Measurements from ENCODE around the gene PDCD1. TPM values are rescaled to one million over a fixed set of nuclear protein-coding genes. Genes with fewer than 3 reads are reported as not detected.
A peak's percentile ranks its signal among the peaks of the same experiment; 100 is the strongest.
"Not testable (repeated sequence)": the region's sequence is repeated elsewhere in the genome, so short reads cannot be mapped to it uniquely, and the experiment has no call there.

The PDCD1 gene
- total and polyA plus RNA-seq, 2 donors = 12.7 to 16.0 TPM

GRCh38 chr2:241842620-241843211, 16.0 kb downstream of the PDCD1 start:
- H3K27ac ChIP-seq (ENCODE audit: low read depth in 1 of 2, low read length in 1 of 2) = peak overlapping the region in 1 of 2 donors; percentile 3
- H3K27me3 ChIP-seq (ENCODE audit: control insufficient read depth in 2 of 2, insufficient read depth in 1 of 2, low read length in 1 of 2) = peaks cover 0 to 24% of the 10 kb centered on the region in 2 donors
- WGBS = 19% methylated on average over 29 of the region's 29 CpGs
- peaks cover 18 to 25% of the 10 kb centered on the region in 2 donors for H3K4me1 ChIP-seq (ENCODE audit: control insufficient read depth in 2 of 2, insufficient read depth in 2 of 2, low read length in 2 of 2)
- peaks cover 0 to 3% of the 10 kb centered on the region in 2 donors for H3K9me3 ChIP-seq (ENCODE audit: control insufficient read depth in 2 of 2, insufficient read depth in 1 of 2, low read length in 1 of 2)
- H3K36me3 ChIP-seq (ENCODE audit: control insufficient read depth in 2 of 2, insufficient read depth in 2 of 2, low read length in 1 of 2) = no peaks in the 10 kb centered on the region
- H3K4me3 ChIP-seq (ENCODE audit: low read length in 2 of 2) = peak overlapping the region in 1 of 2 donors; percentile 13
- peak in 1 of 9 donors; percentile 43 for DNase-seq (ENCODE audit: low read depth in 6 of 9, low spot score in 9 of 9)

GRCh38 chr2:241842067-241842415, 16.7 kb downstream of the PDCD1 start:
- 96% methylated on average over 11 of the region's 11 CpGs for WGBS
- DNase-seq (ENCODE audit: low read depth in 6 of 9, low spot score in 9 of 9) = no peak
- Histone ChIP-seq H3K36me3 (ENCODE audit: control insufficient read depth in 2 of 2, insufficient read depth in 2 of 2, low read length in 1 of 2) (no peaks in the 10 kb centered on the region), H3K27ac (ENCODE audit: low read depth in 1 of 2, low read length in 1 of 2) (no peak overlapping the region), H3K27me3 (ENCODE audit: control insufficient read depth in 2 of 2, insufficient read depth in 1 of 2, low read length in 1 of 2) (peaks cover 0 to 24% of the 10 kb centered on the region in 2 donors), H3K9me3 (ENCODE audit: control insufficient read depth in 2 of 2, insufficient read depth in 1 of 2, low read length in 1 of 2) (peaks cover 0 to 3% of the 10 kb centered on the region in 2 donors), H3K4me1 (ENCODE audit: control insufficient read depth in 2 of 2, insufficient read depth in 2 of 2, low read length in 2 of 2) (peaks cover 18 to 25% of the 10 kb centered on the region in 2 donors), H3K4me3 (ENCODE audit: low read length in 2 of 2) (no peak overlapping the region)

GRCh38 chr2:241841181-241842066, 17.3 kb downstream of the PDCD1 start:
- Histone ChIP-seq H3K4me1 (ENCODE audit: control insufficient read depth in 2 of 2, insufficient read depth in 2 of 2, low read length in 2 of 2) (peaks cover 18 to 25% of the 10 kb centered on the region in 2 donors), H3K36me3 (ENCODE audit: control insufficient read depth in 2 of 2, insufficient read depth in 2 of 2, low read length in 1 of 2) (no peaks in the 10 kb centered on the region), H3K27ac (ENCODE audit: low read depth in 1 of 2, low read length in 1 of 2) (no peak overlapping the region), H3K27me3 (ENCODE audit: control insufficient read depth in 2 of 2, insufficient read depth in 1 of 2, low read length in 1 of 2) (peaks cover 0 to 24% of the 10 kb centered on the region in 2 donors), H3K4me3 (ENCODE audit: low read length in 2 of 2) (no peak overlapping the region), H3K9me3 (ENCODE audit: control insufficient read depth in 2 of 2, insufficient read depth in 1 of 2, low read length in 1 of 2) (peaks cover 0 to 3% of the 10 kb centered on the region in 2 donors)
- DNase-seq (ENCODE audit: low read depth in 6 of 9, low spot score in 9 of 9) = no peak
- 95% methylated on average over 28 of the region's 28 CpGs for WGBS

DNA sequence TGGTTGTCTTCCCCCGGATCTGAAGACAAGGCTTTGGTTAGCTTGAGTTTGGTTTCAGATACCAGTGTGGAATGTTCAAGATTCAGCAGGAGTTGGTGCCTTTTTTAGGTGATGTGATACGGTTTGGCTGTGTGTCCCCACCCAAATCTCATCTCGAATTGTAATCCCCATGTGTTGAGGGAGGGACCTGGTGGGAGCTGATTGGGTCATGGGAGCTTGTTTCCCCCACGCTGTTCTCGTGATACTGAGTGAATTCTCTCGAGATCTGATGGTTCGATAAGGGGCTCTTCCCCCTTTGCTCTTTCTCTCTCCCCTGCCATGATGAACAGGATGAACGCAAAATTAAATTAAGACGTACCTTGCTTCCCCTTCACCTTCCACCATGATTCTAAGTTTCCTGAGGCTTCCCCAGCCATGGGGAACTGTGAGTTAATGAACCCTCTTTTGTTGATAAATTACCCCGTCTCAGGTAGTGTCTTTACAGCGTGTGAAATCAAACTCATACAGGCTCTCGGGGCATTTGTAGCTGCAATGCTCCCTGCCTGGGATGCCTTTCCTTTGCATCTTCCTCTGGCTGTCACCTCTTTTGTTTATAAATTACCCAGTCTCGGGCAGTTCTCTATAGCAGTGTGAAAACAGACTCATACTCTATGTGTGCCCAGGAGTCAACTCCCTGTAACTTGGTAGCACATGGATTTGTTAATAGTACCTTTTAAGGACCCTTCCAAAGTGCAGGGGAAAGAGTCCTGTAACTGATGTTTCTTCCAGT, 21.3 kb downstream of the PDCD1 start:
- no peak for DNase-seq (ENCODE audit: low read depth in 6 of 9, low spot score in 9 of 9)
- H3K9me3 ChIP-seq (ENCODE audit: control insufficient read depth in 2 of 2, insufficient read depth in 1 of 2, low read length in 1 of 2) = peaks cover 0 to 3% of the 10 kb centered on the region in 2 donors
- WGBS = 92% methylated on average over 13 of the region's 13 CpGs
- H3K27me3 ChIP-seq (ENCODE audit: control insufficient read depth in 2 of 2, insufficient read depth in 1 of 2, low read length in 1 of 2) = no peaks in the 10 kb centered on the region
- H3K27ac ChIP-seq (ENCODE audit: low read depth in 1 of 2, low read length in 1 of 2) = no peak overlapping the region
- no peaks in the 10 kb centered on the region for H3K4me1 ChIP-seq (ENCODE audit: control insufficient read depth in 2 of 2, insufficient read depth in 2 of 2, low read length in 2 of 2)
- H3K36me3 ChIP-seq (ENCODE audit: control insufficient read depth in 2 of 2, insufficient read depth in 2 of 2, low read length in 1 of 2) = no peaks in the 10 kb centered on the region
- no peak overlapping the region for H3K4me3 ChIP-seq (ENCODE audit: low read length in 2 of 2)

- no peaks in the 10 kb centered on the region for H3K36me3 ChIP-seq (ENCODE audit: control insufficient read depth in 2 of 2, insufficient read depth in 2 of 2, low read length in 1 of 2)
- no peak for DNase-seq (ENCODE audit: low read depth in 6 of 9, low spot score in 9 of 9)
- H3K9me3 ChIP-seq (ENCODE audit: control insufficient read depth in 2 of 2, insufficient read depth in 1 of 2, low read length in 1 of 2) = peaks cover 0 to 2% of the 10 kb centered on the region in 2 donors
- H3K4me1 ChIP-seq (ENCODE audit: control insufficient read depth in 2 of 2, insufficient read depth in 2 of 2, low read length in 2 of 2) = no peaks in the 10 kb centered on the region
- 69% methylated on average over 6 of the region's 6 CpGs for WGBS
- H3K27ac ChIP-seq (ENCODE audit: low read depth in 1 of 2, low read length in 1 of 2) = no peak overlapping the region
- H3K4me3 ChIP-seq (ENCODE audit: low read length in 2 of 2) = no peak overlapping the region
- H3K27me3 ChIP-seq (ENCODE audit: control insufficient read depth in 2 of 2, insufficient read depth in 1 of 2, low read length in 1 of 2) = no peaks in the 10 kb centered on the region
Measured at GRCh38 chr2:241836292-241836691, 22.4 kb downstream of the PDCD1 start.

DNA sequence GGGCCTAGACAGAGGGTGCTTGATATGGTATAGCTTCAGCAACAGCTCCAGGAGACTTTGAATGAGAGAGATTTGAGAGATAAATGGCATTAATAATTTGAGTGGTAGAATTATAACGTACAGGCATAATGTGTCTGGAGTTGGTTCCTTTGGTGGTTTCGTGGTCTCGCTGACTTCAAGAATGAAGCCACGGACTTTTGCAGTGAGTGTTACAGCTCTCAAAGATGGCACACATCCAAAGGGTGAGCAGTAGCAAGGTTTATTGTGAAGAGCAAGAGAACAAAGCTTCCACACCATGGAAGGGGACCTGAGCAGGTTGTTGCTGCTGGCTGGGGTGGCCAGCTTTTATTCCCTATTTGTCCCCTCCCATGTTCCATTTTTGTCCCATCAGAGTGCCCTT, 23.1 kb downstream of the PDCD1 start:
- WGBS = 30% methylated on average over 4 of the region's 4 CpGs
- Histone ChIP-seq H3K27ac (ENCODE audit: low read depth in 1 of 2, low read length in 1 of 2) (no peak overlapping the region), H3K9me3 (ENCODE audit: control insufficient read depth in 2 of 2, insufficient read depth in 1 of 2, low read length in 1 of 2) (no peaks in the 10 kb centered on the region)

GRCh38 chr2:241834527-241835210, 24.0 kb downstream of the PDCD1 start:
- H3K27me3 ChIP-seq (ENCODE audit: control insufficient read depth in 2 of 2, insufficient read depth in 1 of 2, low read length in 1 of 2) = no peaks in the 10 kb centered on the region
- H3K27ac ChIP-seq (ENCODE audit: low read depth in 1 of 2, low read length in 1 of 2) = no peak overlapping the region
- H3K4me3 ChIP-seq (ENCODE audit: low read length in 2 of 2) = no peak overlapping the region
- H3K36me3 ChIP-seq (ENCODE audit: control insufficient read depth in 2 of 2, insufficient read depth in 2 of 2, low read length in 1 of 2) = no peaks in the 10 kb centered on the region
- H3K4me1 ChIP-seq (ENCODE audit: control insufficient read depth in 2 of 2, insufficient read depth in 2 of 2, low read length in 2 of 2) = no peaks in the 10 kb centered on the region
- DNase-seq (ENCODE audit: low read depth in 6 of 9, low spot score in 9 of 9) = no peak
- 97% methylated on average over 10 of the region's 10 CpGs for WGBS
- H3K9me3 ChIP-seq (ENCODE audit: control insufficient read depth in 2 of 2, insufficient read depth in 1 of 2, low read length in 1 of 2) = no peaks in the 10 kb centered on the region

More for the DNA sequence above, 23.1 kb downstream of the PDCD1 start:
- H3K36me3 ChIP-seq (ENCODE audit: control insufficient read depth in 2 of 2, insufficient read depth in 2 of 2, low read length in 1 of 2) = no peaks in the 10 kb centered on the region
- H3K4me3 ChIP-seq (ENCODE audit: low read length in 2 of 2) = no peak overlapping the region
- DNase-seq (ENCODE audit: low read depth in 6 of 9, low spot score in 9 of 9) = no peak
- H3K27me3 ChIP-seq (ENCODE audit: control insufficient read depth in 2 of 2, insufficient read depth in 1 of 2, low read length in 1 of 2) = no peaks in the 10 kb centered on the region
- no peaks in the 10 kb centered on the region for H3K4me1 ChIP-seq (ENCODE audit: control insufficient read depth in 2 of 2, insufficient read depth in 2 of 2, low read length in 2 of 2)

- not testable (repeated sequence) for H3K27ac ChIP-seq (ENCODE audit: low read depth in 1 of 2, low read length in 1 of 2); DNase-seq (ENCODE audit: low read depth in 6 of 9, low spot score in 9 of 9); H3K9me3 ChIP-seq (ENCODE audit: control insufficient read depth in 2 of 2, insufficient read depth in 1 of 2, low read length in 1 of 2); H3K27me3 ChIP-seq (ENCODE audit: control insufficient read depth in 2 of 2, insufficient read depth in 1 of 2, low read length in 1 of 2); H3K4me3 ChIP-seq (ENCODE audit: low read length in 2 of 2); H3K36me3 ChIP-seq (ENCODE audit: control insufficient read depth in 2 of 2, insufficient read depth in 2 of 2, low read length in 1 of 2); H3K4me1 ChIP-seq (ENCODE audit: control insufficient read depth in 2 of 2, insufficient read depth in 2 of 2, low read length in 2 of 2)
- WGBS = 95% methylated on average over 28 of the region's 28 CpGs
Measured at GRCh38 chr2:241833756-241834526, 24.8 kb downstream of the PDCD1 start.

All from thymus (tissue), 11 donors.